Muscle of leg (tissue), 11 donors: ENCODE data around the gene KIAA1958. TPM values are rescaled to one million over a fixed set of nuclear protein-coding genes. Genes with fewer than 3 reads are reported as not detected.

ENCODE experiments used
- DNase-seq: peaks from one replicate; pipeline ENCODE4 v3.0.0; 2013
- H3K27ac ChIP-seq: one replicate; pipeline ENCODE4 v1.5.1; 2013; ENCODE audit warnings: mild to moderate bottlenecking, low read length, control low read depth
- H3K27me3 ChIP-seq: one replicate; pipeline ENCODE4 v1.6.1; 2013; ENCODE audit warnings: low read length; ENCODE audit not compliant: control insufficient read depth, insufficient read depth
- H3K36me3 ChIP-seq: one replicate; pipeline ENCODE4 v1.6.1; 2013; ENCODE audit warnings: low read length; ENCODE audit not compliant: control insufficient read depth, insufficient read depth
- H3K4me1 ChIP-seq: one replicate; pipeline ENCODE4 v1.6.1; 2013; ENCODE audit warnings: low read length; ENCODE audit not compliant: control insufficient read depth, insufficient read depth
- H3K4me3 ChIP-seq: one replicate; pipeline ENCODE4 v1.5.1; 2013; ENCODE audit warnings: low read length, control low read depth
- H3K9me3 ChIP-seq: replicated peaks from 2 replicates; pipeline ENCODE4 v1.6.1; 2013; ENCODE audit warnings: low read depth, low read length; ENCODE audit not compliant: control insufficient read depth
- WGBS: methylation state at CpG from one replicate; pipeline ENCODE4 v1.1.5; 2013; ENCODE audit warnings: missing lambda C conversion rate; ENCODE audit not compliant: insufficient coverage; 5-methylcytosine and 5-hydroxymethylcytosine counted together
- polyA plus RNA-seq, 8 donors: library from polyadenylated mRNA; unstranded; fragments of 120-200 nt; gene quantifications; one replicate each; pipeline versions ENCODE4 v1.2.1 to v1.2.3, GENCODE V29; 2013; ENCODE audit warnings: inconsistent platforms in 1 of 8, low replicate concordance in 1 of 8; ENCODE audit not compliant: insufficient read length in 8 of 8, insufficient read depth in 1 of 8
- total RNA-seq: library from RNA; stranded (reverse); fragments of 120-200 nt; gene quantifications from one replicate; pipeline ENCODE4 v1.2.4, GENCODE V29; 2013

Gene KIAA1958
- total and polyA plus RNA-seq, 9 donors, result 2.1 to 4.9 (median 3.3) TPM

DNA sequence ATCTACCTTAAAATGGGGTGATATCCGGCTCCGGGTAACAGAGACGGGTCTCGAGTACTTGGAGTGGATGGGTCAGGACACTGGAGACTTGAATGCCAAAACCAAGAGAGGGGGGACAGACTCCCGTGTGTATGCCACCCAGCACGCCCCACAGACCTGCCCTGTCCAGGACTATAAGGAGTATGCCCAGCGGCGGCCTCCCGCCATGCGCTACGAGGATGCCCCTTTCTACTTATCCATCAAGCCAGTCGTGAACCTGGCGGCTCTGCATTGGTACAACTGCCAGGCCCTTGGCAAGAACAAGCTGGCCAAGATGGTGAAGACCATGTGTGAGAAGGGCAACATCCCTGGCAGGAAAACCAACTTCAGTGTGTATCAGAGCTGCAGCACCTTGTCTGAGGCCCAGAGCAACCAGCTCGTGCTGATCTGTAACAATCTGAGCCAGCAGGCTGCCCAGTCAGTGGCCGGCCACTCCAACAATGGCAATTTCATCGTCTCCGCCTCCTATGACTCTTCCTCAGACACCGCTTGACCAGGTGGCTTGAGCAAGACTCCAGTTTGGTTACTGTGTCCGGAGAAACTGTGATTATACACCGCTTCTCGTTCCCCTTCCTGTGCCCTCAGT is 131.9 kb downstream of the KIAA1958 start:
- no peaks in the 10 kb centered on the region for H3K9me3 ChIP-seq
- 96% methylated on average over 10 of the region's 21 CpGs for WGBS
- no peaks in the 10 kb centered on the region for H3K27me3 ChIP-seq
- H3K36me3 ChIP-seq, result peaks cover 8% of the 10 kb centered on the region
- H3K27ac ChIP-seq, result no peak overlapping the region
- no peaks in the 10 kb centered on the region for H3K4me1 ChIP-seq
- no peak for DNase-seq
- no peak overlapping the region for H3K4me3 ChIP-seq

DNA sequence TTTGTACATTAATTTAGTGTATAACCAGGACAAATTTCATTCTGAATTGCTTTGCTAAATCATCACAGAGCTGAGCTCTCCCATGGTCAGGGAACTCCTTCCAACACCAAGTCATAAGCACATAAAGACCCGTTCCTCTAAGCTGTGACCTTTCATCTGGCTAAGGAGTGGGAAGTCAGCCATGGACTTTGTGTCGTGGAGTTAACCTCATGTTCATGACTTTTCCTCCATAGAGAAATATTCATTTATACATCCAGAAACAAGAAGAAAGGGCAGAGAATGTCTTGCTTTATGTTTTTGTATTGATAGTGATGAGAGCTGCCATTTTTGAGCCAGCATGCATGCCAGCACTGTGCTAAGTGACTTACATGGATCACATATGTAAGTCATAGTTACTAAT is 133.8 kb downstream of the KIAA1958 start:
- no peak overlapping the region for H3K4me3 ChIP-seq
- WGBS, result no CpG with 5 or more reads among the region's 2 CpGs
- H3K9me3 ChIP-seq, result no peaks in the 10 kb centered on the region
- peak; percentile 50 for DNase-seq
- H3K36me3 ChIP-seq, result peaks cover 8% of the 10 kb centered on the region
- H3K27me3 ChIP-seq, result no peaks in the 10 kb centered on the region
- H3K4me1 ChIP-seq, result no peaks in the 10 kb centered on the region
- H3K27ac ChIP-seq, result no peak overlapping the region

DNA sequence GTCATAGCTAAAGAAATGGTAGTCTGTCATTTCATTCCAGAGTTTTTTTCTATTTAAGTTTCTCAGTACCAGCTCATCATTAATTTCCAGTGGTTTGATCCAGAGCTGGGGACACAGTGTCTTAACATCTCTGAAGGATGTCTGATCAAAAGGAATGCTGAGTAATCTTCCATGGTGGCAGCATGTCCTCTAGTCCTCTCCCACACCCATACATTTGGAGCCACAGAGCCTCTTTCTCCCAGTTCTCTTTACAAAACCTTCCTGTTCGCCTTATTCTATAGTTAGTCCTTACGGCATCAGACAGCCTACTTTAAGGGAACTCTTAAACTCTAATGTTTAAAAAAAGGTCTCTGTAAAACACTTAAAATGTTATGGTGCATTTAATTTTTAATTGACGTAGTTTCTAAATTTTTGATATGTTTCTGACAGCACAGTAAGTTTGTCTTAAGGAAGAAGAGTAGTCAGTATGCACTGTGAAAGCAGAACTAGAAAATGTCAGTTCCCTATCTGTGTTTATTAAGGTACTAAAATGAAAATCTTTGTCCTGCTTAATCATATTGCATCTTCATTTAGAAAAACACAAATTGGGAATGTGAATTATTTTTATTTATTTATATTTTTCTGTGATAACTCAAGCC is 134.5 kb downstream of the KIAA1958 start:
- no CpG with 5 or more reads among the region's 3 CpGs for WGBS
- Histone ChIP-seq H3K9me3 (no peaks in the 10 kb centered on the region), H3K36me3 (peaks cover 8% of the 10 kb centered on the region), H3K4me1 (no peaks in the 10 kb centered on the region), H3K27ac (no peak overlapping the region), H3K4me3 (no peak overlapping the region), H3K27me3 (no peaks in the 10 kb centered on the region)
- no peak for DNase-seq

DNA sequence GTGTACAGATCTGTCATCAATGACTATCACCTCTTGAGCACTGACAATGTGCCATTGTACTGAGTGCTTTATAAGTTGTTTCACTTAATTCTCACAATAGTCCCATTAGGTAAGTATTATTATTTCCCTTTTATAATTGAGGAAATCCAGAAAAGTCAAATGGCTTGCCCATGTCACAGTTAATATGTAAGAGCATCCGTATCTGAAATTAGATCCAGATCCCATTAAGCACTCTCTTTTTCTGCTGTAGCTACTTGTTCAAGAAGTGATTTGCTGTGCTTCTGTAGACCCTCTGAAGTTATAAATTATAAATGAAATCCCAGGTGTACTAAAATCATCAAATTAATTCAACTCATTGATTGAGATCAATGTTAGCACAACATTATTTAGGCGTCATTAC is 136.6 kb downstream of the KIAA1958 start:
- Histone ChIP-seq H3K36me3 (peaks cover 5% of the 10 kb centered on the region), H3K27me3 (no peaks in the 10 kb centered on the region), H3K27ac (no peak overlapping the region), H3K9me3 (no peaks in the 10 kb centered on the region), H3K4me1 (no peaks in the 10 kb centered on the region), H3K4me3 (no peak overlapping the region)
- WGBS, result no CpG with 5 or more reads among the region's 2 CpGs
- no peak for DNase-seq

DNA sequence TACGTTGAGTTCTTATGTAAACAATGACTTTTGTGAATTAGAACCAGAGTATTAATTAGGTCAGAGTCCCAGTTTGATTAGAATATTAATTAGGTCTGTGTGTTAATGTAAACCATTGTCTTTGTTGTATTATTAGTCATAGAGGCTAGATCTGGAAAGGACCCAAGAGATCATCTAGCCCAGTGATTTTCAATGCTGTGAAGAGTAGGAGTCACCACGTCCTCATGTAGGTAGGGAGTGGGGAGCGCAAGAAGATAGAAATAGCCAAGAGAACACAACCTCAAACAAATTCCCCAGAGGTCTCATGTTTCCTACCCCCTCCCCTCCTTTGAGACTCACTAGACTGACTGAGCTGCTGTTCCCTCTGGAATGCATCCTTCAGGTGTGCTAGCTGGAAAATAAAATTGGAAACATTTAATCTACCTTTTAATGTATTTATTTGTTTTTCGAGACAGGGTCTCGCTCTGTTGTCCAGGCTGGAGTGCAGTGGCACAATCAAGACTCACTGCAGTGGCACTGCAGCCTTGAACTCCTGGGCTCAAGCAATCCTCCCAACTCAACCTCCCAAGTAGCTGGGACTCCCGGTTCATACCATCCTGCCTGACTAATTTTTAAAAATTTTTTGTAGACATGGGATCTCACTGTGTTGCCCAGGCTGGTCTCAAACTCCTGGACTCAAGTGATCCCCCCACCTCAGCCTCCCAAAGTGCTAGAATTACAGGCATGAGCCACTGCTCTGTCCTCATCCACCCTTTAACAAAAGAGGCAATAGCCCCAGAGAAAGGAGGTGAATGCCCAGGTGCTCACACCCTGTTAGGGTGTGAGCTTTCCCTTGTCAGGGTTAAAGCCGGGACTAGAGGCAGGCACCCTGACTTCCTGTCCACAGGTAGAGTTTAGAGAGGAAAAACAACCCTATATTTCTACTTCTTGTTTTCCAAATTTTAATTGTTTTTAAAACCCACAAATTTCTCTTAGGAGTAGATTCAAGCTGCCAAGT is 138.4 kb downstream of the KIAA1958 start:
- Histone ChIP-seq H3K9me3 (no peaks in the 10 kb centered on the region), H3K27me3 (no peaks in the 10 kb centered on the region), H3K4me1 (peaks cover 2% of the 10 kb centered on the region), H3K36me3 (no peaks in the 10 kb centered on the region), H3K4me3 (no peak overlapping the region), H3K27ac (no peak overlapping the region)
- no peak for DNase-seq
- WGBS, result 94% methylated on average over 2 of the region's 7 CpGs

DNA sequence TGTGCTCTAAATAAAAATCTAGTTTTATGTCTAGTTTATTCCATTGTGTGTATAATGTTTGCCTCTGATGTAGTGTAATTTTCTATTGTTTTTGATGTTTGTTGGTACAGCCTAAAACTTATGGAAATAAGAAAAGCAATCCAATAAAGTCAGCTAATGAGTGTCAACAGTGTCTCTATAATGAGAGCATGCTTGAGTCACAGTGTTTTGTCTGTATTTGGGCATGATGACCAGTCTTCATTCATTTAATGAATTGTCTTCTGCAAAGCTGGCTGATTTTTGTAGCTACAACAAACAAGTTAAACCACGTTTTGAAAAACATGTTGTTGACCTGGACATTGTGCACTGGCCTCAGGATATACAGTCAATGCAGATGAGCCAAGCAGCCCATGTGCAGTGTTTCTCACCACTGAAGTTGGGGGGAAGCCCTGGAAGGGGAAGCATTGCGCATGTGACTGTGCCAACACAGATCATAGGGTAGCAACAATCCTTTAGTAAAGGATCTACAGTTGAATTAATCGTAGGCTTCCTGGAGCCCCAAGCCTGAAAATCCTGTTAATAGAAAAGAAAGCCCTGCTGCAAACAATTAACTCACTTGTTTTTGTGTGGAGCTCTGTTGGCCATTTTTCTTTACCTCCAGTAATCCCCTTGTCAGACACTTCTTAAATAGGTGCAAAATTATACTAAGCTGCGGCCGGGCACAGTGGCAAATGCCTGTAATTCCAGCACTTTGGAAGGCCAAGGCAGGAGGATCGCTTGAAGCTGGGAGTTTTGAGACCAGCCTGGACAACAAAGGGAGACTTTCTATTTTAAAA is 143.3 kb downstream of the KIAA1958 start:
- Histone ChIP-seq H3K4me3 (no peak overlapping the region), H3K27me3 (no peaks in the 10 kb centered on the region), H3K9me3 (no peaks in the 10 kb centered on the region), H3K27ac (no peak overlapping the region), H3K4me1 (peaks cover 3% of the 10 kb centered on the region), H3K36me3 (no peaks in the 10 kb centered on the region)
- peak; percentile 11 for DNase-seq
- 52% methylated on average over 2 of the region's 6 CpGs for WGBS

DNA sequence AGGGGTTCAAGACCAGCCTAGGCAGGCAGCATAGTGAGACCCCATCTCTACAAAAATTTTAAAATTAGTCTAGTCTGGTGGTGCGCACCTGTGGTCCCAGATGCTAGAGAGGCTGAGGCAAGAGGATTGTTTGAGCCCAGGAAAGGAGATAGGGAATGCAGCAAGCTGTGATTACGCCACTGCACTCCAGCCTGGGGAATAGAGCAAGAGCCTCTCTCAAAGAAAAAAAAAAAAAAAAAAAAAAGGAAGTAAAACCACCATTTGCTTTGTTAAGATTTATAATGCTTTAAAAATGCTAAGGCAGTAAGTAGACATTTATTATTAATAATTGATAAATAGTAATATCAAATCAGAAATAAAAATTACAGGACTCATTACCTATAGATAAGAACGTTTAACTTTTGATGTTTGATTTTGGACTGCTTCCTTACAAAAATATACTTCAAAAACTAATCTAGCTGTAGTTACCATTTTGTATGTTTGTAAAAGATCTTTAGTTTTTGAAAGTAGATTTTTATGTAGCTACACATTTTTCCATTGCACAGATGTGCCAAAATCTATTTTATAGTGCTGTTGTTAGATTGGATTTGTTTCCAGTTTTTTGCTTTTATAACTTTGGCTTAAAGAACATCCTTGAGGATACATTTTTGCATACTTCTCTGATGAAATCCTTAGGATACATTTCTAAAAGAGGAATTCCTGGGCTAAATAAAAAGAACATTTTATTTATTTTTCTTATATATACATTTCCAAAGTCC is 144.9 kb downstream of the KIAA1958 start:
- no peaks in the 10 kb centered on the region for H3K27me3 ChIP-seq
- no peaks in the 10 kb centered on the region for H3K36me3 ChIP-seq
- peaks cover 3% of the 10 kb centered on the region for H3K4me1 ChIP-seq
- no CpG with 5 or more reads among the region's 3 CpGs for WGBS
- no peak overlapping the region for H3K4me3 ChIP-seq
- peak overlapping the region; percentile 54 for H3K27ac ChIP-seq
- H3K9me3 ChIP-seq, result no peaks in the 10 kb centered on the region
- peak; percentile 93 for DNase-seq

DNA sequence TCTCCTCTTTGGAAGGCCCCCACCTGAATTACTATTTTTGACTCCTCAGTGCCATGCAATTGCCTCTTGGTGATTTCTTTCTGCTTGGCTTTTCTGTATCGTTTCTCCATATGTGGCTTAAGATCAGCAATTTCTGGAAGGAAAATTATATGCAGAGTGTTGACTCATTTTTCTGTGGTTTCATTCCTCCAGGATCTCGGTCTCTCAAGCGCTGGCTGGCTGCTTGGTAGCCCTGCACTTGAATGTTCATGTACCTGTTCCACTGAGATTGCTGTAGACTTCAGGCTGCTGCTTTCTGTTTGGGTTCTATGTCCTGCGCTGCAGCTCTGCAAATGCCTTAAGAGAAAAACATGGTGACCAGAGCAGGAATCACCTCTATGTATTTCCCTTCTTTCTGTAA is 153.7 kb downstream of the KIAA1958 start:
- Histone ChIP-seq H3K27me3 (no peaks in the 10 kb centered on the region), H3K4me3 (no peak overlapping the region), H3K27ac (no peak overlapping the region), H3K36me3 (no peaks in the 10 kb centered on the region), H3K4me1 (no peaks in the 10 kb centered on the region), H3K9me3 (peaks cover 8% of the 10 kb centered on the region)
- WGBS, result 95% methylated on average over 2 of the region's 4 CpGs
- no peak for DNase-seq

DNA sequence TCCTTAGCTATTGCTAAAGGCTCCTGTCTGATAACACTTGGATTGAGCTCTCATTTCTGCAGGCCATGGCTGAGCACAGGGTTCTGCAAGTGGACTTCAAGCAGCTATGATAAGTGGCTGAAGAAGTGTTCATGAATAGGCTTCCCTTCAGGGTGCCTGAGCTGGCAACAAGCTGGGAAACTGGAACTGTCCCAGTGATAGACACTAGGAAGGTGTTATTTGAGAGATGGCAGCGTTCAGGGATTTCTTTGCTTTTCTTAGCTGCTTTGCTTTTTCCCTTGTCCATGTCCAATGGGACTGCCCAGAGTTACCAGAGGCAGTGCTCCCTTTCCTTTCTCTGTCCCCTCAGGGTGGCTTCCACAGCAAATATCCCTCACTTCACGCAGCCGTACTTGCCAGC is 155.5 kb downstream of the KIAA1958 start:
- no CpG with 5 or more reads among the region's 3 CpGs for WGBS
- DNase-seq, result no peak
- H3K36me3 ChIP-seq, result no peaks in the 10 kb centered on the region

More for the DNA sequence above, 155.5 kb downstream of the KIAA1958 start:
- Histone ChIP-seq H3K4me3 (no peak overlapping the region), H3K9me3 (peaks cover 8% of the 10 kb centered on the region), H3K4me1 (no peaks in the 10 kb centered on the region), H3K27ac (no peak overlapping the region), H3K27me3 (no peaks in the 10 kb centered on the region)
